Colonic mucosa (tissue), 4 donors: ENCODE data around the gene TIMM17B. TPM values are rescaled to one million over a fixed set of nuclear protein-coding genes. Genes with fewer than 3 reads are reported as not detected.
"Not testable (repeated sequence)": the region's sequence is repeated elsewhere in the genome, so short reads cannot be mapped to it uniquely, and the experiment has no call there.

ENCODE experiments used
- DNase-seq: peaks from one replicate; pipeline ENCODE4 v3.0.0-alpha.2; 2020
- H3K27ac ChIP-seq: fragments of 200-600 bp; one replicate; pipeline ENCODE4 v1.8.0; 2021
- H3K27me3 ChIP-seq: fragments of 200-600 bp; one replicate; pipeline ENCODE4 v1.8.0; 2021
- H3K36me3 ChIP-seq: fragments of 200-600 bp; one replicate; pipeline ENCODE4 v1.8.0; 2021
- H3K4me1 ChIP-seq: fragments of 200-600 bp; one replicate; pipeline ENCODE4 v1.8.0; 2021; ENCODE audit warnings: mild to moderate bottlenecking
- H3K4me3 ChIP-seq: fragments of 200-600 bp; one replicate; pipeline ENCODE4 v1.8.0; 2021
- H3K9ac ChIP-seq, 2 donors: one replicate each; pipeline ENCODE4 v1.7.0; 2013; ENCODE audit warnings: control low read depth in 2 of 2, low read depth in 2 of 2, low read length in 2 of 2
- H3K9me3 ChIP-seq: fragments of 200-600 bp; one replicate; pipeline ENCODE4 v1.8.0; 2021
- intact Hi-C: fragments of 100-400 bp; cut with DNase I; formaldehyde crosslinking; loops from one replicate; pipeline ENCODE4 v1.14.1; 2022
- total RNA-seq, 2 donors: library from RNA; stranded (reverse); fragmentation: NEBNext Ultra II Directional in 1 of 2; extraction: Animal tissue kit (Norgen Biotek cat#: 25700) in 1 of 2; gene quantifications; one replicate each; pipeline ENCODE4 v1.2.1, GENCODE V29; 2021
- TF ChIP-seq, protein P1 (sequence below): fragments of 200-600 bp; IDR thresholded peaks from one replicate; pipeline ENCODE4 v1.8.0; 2022; ENCODE audit warnings: antibody characterized with exemption, mild to moderate bottlenecking
- donor health status: healthy.
- donor health status: DM: no; HTN: no; CAD: no.
- donor health status: DM: no; HTN: no; CAD: no.

TIMM17B gene
- total RNA-seq, 2 donors from 2014 or later, result 48.8 to 91.0 TPM

DNA sequence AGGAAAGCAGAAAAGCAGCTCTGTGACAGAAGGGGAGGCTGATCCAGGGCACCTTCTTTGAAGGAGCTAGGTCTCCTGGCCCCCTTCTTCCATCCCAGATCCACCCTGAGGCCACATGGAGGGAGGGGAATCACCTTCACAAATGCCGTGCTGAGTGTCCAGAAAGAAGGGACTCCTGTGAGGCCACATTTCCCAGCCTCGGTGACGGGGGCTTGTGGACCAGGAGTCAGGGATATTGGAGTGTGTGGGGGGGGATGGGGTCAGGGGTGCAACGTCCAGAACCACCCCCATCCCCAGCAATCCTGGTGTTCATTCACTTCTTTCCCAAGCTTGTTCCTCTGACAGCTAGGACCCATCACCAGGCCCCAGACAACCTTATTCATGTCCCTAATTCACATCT, 4.7 kb downstream of the TIMM17B start:
- Histone ChIP-seq H3K4me1 (no peaks in the 10 kb centered on the region), H3K27me3 (no peaks in the 10 kb centered on the region), H3K9me3 (no peaks in the 10 kb centered on the region), H3K4me3 (no peak overlapping the region), H3K27ac (no peak overlapping the region), H3K36me3 (no peaks in the 10 kb centered on the region), H3K9ac (no peak overlapping the region)
- TF ChIP-seq, protein P1, sequence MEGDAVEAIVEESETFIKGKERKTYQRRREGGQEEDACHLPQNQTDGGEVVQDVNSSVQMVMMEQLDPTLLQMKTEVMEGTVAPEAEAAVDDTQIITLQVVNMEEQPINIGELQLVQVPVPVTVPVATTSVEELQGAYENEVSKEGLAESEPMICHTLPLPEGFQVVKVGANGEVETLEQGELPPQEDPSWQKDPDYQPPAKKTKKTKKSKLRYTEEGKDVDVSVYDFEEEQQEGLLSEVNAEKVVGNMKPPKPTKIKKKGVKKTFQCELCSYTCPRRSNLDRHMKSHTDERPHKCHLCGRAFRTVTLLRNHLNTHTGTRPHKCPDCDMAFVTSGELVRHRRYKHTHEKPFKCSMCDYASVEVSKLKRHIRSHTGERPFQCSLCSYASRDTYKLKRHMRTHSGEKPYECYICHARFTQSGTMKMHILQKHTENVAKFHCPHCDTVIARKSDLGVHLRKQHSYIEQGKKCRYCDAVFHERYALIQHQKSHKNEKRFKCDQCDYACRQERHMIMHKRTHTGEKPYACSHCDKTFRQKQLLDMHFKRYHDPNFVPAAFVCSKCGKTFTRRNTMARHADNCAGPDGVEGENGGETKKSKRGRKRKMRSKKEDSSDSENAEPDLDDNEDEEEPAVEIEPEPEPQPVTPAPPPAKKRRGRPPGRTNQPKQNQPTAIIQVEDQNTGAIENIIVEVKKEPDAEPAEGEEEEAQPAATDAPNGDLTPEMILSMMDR, result no peak
- intact Hi-C loops, result no loop called here
- DNase-seq, result no peak

DNA sequence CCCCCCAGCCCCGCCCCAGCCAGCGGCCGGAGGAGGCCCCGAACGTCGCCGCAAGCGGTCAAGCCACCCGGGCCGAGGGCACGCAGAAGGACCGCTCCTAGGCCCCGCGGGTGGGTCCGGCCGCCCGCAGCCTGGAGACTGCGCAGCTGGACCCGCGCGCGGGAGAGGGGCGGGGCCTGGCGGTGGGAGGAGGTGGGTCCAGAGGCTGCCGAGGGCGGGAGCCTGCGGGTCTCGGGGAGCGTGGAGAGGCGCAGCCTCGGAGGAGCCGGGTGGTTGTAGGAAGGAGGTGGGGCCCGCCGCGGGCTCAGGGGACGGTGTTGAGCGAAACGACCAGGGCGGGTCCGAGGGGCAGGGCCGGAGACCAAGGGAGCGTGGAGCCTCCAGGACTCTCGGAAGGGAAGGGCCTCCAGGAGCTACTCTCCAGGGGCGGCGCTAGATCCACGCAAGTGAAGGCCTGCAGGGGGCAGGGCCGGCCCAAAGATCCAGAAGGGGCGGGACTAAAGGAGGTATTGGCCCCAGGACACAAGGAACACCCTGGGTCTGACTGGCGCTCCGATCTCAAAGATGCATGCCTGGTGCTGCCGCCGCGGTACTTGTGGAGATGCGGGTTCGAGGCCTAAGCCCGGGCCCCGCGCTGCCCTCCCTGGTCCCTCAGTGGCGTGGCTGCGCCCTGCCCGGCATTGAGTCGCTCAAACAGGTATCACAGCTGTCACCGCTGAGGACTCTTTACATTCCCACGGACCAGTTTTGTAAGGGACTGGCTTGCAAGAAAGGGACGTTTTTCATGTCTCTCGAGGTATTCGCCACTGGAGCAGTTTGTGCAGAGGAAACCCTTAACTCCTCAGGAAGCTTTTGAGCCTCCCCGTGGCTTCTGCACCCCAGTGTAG, 5.9 kb downstream of the TIMM17B start:
- intact Hi-C loops, result no loop called here
- H3K36me3 ChIP-seq, result no peaks in the 10 kb centered on the region
- H3K9me3 ChIP-seq, result no peaks in the 10 kb centered on the region
- TF ChIP-seq, protein P1, result peak; percentile 26
- H3K9ac ChIP-seq, result peak overlapping the region; percentile 34 to 66
- H3K4me3 ChIP-seq, result peak overlapping the region; percentile 58
- H3K27me3 ChIP-seq, result no peaks in the 10 kb centered on the region
- peak; percentile 91 for DNase-seq
- peak overlapping the region; percentile 61 for H3K27ac ChIP-seq
- no peaks in the 10 kb centered on the region for H3K4me1 ChIP-seq

DNA sequence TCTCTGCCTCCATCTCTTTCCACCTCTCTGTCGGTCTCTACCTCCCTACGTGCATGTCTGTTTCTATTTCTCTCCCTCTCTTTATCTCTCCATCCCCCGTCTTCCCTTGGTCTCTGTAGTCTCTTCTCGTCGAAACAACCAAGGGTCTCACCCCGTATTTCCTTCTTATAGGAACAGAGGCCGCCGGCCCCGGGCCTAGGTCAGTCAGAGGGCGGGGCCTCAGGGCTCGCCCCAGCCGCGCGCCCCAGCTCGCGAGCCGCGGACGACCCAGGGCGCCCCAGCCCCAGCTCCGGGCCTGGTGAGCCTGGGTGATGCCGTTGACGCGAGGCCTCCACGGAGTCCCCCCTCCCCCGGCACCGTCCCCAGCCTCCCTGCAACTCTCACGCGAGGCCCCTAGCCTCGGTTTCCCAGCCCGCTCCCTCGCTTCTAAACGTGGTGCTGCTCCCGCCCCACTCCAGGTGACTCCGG, 6.6 kb downstream of the TIMM17B start:
- no peak for DNase-seq

DNA sequence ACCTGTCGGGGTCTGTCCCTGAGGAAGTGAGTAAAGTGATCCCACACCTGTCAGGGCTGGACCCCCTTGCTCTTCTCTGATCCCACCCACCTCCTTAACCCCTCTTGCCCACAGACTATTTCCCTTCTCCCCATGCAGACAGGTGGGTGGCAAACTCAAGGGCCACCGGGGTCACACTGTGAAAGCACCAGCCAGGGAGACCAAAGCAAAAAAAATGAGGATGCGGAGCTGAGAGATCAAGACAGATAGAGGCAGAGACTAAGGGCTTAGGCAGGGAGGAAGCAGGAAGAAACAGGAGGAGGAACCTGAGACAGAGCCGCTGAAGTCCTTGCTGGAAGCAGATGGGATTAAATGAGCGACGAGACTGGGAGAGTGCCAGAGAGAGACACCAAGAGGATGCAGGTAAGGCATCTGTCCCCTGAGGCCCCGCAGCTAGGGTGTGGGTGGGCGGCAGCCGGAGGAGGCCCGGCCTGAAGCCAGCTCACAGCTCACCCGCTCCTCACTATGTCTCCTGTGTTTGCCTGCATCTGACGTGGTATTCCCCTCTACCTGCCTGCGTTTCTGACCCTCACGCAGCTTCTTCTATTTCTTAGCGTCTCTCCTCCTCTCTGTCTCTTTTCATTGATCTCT, 7.2 kb downstream of the TIMM17B start:
- no peak for DNase-seq
- peak overlapping the region; percentile 58 for H3K4me3 ChIP-seq
- no peak overlapping the region for H3K27ac ChIP-seq
- no peaks in the 10 kb centered on the region for H3K36me3 ChIP-seq
- no peaks in the 10 kb centered on the region for H3K4me1 ChIP-seq
- no peaks in the 10 kb centered on the region for H3K9me3 ChIP-seq
- H3K27me3 ChIP-seq, result no peaks in the 10 kb centered on the region
- intact Hi-C loops, result no loop called here
- TF ChIP-seq, protein P1, result no peak
- peak overlapping the region; percentile 34 to 66 for H3K9ac ChIP-seq

More for the DNA sequence above, 6.6 kb downstream of the TIMM17B start:
- H3K9me3 ChIP-seq, result no peaks in the 10 kb centered on the region
- TF ChIP-seq, protein P1, result no peak
- H3K9ac ChIP-seq, result peak overlapping the region; percentile 34 to 66
- H3K4me1 ChIP-seq, result no peaks in the 10 kb centered on the region
- H3K36me3 ChIP-seq, result no peaks in the 10 kb centered on the region
- intact Hi-C loops, result no loop called here
- peak overlapping the region; percentile 61 for H3K27ac ChIP-seq
- no peaks in the 10 kb centered on the region for H3K27me3 ChIP-seq
- peak overlapping the region; percentile 58 for H3K4me3 ChIP-seq

DNA sequence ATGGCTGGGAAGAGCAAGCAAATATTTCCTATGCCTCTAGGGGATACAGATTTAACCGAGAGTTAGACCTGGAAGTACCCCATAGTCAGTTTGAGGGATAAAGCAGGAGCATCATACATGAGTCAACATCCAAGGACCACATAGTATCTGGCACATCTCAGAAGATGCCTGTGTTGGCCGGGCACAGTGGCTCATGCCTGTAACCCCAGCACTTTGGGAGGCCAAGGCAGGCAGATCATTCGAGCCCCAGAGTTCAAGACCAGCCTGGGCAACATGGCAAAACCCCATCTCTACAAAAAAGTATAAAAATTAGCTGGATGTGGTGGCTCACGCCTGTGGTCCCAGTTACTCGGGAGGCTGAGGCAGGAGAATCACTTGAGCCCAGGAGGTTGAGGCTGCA, 11.0 kb downstream of the TIMM17B start:
- H3K4me3 ChIP-seq, H3K4me1 ChIP-seq, H3K27me3 ChIP-seq, H3K36me3 ChIP-seq, DNase-seq, H3K9ac ChIP-seq, H3K27ac ChIP-seq, H3K9me3 ChIP-seq, intact Hi-C loops: not testable (repeated sequence)

DNA sequence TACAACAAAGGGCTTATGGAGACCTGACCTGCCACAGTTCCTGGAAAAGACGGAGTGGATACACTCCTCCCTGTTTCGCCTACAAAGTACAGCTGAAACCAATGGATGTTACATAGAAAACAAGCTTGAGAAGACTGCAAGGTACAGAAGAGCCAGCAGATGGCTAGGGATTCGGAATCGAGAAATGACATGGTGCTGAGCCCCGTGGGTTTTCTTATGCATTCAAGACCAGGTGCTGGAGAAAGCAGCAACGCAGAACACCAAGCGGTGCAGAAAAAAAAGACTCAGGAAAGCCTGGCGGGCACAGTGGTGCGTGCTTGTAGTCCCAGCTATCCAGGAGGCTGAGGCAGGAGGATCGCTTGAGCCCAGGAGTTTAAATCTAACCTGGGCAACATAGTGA, 13.8 kb downstream of the TIMM17B start:
- intact Hi-C loops, result no loop called here
- H3K36me3 ChIP-seq, result no peaks in the 10 kb centered on the region
- H3K9ac ChIP-seq, result no peak overlapping the region
- no peaks in the 10 kb centered on the region for H3K4me1 ChIP-seq
- no peaks in the 10 kb centered on the region for H3K9me3 ChIP-seq
- no peaks in the 10 kb centered on the region for H3K27me3 ChIP-seq
- TF ChIP-seq, protein P1, result no peak
- H3K27ac ChIP-seq, result no peak overlapping the region
- DNase-seq, result no peak
- H3K4me3 ChIP-seq, result no peak overlapping the region

DNA sequence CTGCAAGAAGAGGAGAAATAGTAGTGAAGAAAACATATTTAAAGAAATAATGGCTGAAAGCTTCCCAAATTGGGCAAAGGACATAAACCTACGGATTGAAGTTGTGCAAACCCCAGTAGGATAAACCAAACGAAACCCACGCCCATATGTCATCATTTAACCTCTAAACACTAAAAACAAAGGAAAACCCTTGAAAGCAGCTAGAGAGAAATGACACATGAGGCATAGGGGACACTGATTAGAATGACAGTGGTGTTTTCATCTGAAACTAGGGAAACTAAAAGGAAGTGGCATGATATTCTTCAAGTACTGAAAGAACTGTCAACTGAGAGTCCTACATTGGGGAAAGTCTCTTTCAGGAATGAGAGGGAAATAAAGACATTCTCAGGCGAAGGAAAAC, 20.6 kb downstream of the TIMM17B start:
- DNase-seq, H3K9ac ChIP-seq, H3K4me1 ChIP-seq, H3K4me3 ChIP-seq, H3K9me3 ChIP-seq, H3K36me3 ChIP-seq, H3K27me3 ChIP-seq, H3K27ac ChIP-seq, intact Hi-C loops: not testable (repeated sequence)

DNA sequence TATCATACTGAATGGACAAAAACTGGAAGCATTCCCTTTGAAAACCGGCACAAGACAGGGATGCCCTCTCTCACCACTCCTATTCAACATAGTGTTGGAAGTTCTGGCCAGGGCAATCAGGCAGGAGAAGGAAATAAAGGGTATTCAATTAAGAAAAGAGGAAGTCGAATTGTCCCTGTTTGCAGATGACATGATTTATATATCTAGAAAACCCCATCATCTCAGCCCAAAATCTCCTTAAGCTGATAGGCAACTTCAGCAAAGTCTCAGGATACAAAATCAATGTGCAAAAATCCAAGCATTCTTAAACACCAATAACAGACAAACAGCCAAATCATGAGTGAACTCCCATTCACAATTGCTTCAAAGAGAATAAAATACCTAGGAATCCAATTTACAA, 25.6 kb downstream of the TIMM17B start:
- H3K9me3 ChIP-seq, H3K27me3 ChIP-seq, DNase-seq, H3K27ac ChIP-seq, H3K36me3 ChIP-seq, intact Hi-C loops, H3K4me1 ChIP-seq, H3K4me3 ChIP-seq, H3K9ac ChIP-seq: not testable (repeated sequence)
